ENCODE measurements around the gene MYCN.
"Not testable (repeated sequence)": the region's sequence is repeated elsewhere in the genome, so short reads cannot be mapped to it uniquely, and the experiment has no call there.

The MYCN gene

GRCh38 chr2:15907461-15908324, 32.7 kb upstream of the MYCN start:
- DNase-seq (ENCODE audit: low read depth in 2 of 2), result no peak

- no peak for DNase-seq (ENCODE audit: low read depth in 2 of 2)
These were observed 32.0 kb upstream of the MYCN start for GRCh38 chr2:15908371-15908770.

- DNase-seq (ENCODE audit: low read depth in 2 of 2), result no peak
These were observed 31.2 kb upstream of the MYCN start for GRCh38 chr2:15909157-15909556.

- DNase-seq (ENCODE audit: low read depth in 2 of 2), result no peak
These were observed 30.6 kb upstream of the MYCN start for GRCh38 chr2:15909736-15910135.

GRCh38 chr2:15911270-15911669, 29.1 kb upstream of the MYCN start:
- not testable (repeated sequence) for DNase-seq (ENCODE audit: low read depth in 2 of 2)

- no peak for DNase-seq (ENCODE audit: low read depth in 2 of 2)
These were observed 28.7 kb upstream of the MYCN start for GRCh38 chr2:15911686-15912085.

- no peak for DNase-seq (ENCODE audit: low read depth in 2 of 2)
These were observed 28.1 kb upstream of the MYCN start for GRCh38 chr2:15912203-15912602.

- DNase-seq (ENCODE audit: low read depth in 2 of 2), result no peak
These were observed 27.2 kb upstream of the MYCN start for GRCh38 chr2:15913146-15913545.

- no peak for DNase-seq (ENCODE audit: low read depth in 2 of 2)
These were observed 25.6 kb upstream of the MYCN start for GRCh38 chr2:15914596-15915385.

- not testable (repeated sequence) for DNase-seq (ENCODE audit: low read depth in 2 of 2)
These were observed 24.8 kb upstream of the MYCN start for GRCh38 chr2:15915546-15915945.

GRCh38 chr2:15916336-15916735, 24.0 kb upstream of the MYCN start:
- no peak for DNase-seq (ENCODE audit: low read depth in 2 of 2)

- no peak for DNase-seq (ENCODE audit: low read depth in 2 of 2)
These were observed 21.5 kb upstream of the MYCN start for GRCh38 chr2:15918761-15919356.

- no peak for DNase-seq (ENCODE audit: low read depth in 2 of 2)
These were observed 20.5 kb upstream of the MYCN start for GRCh38 chr2:15919716-15920434.

- DNase-seq (ENCODE audit: low read depth in 2 of 2), result no peak
These were observed 19.7 kb upstream of the MYCN start for GRCh38 chr2:15920696-15921095.

- no peak for DNase-seq (ENCODE audit: low read depth in 2 of 2)
These were observed 16.8 kb upstream of the MYCN start for GRCh38 chr2:15923597-15923996.

- no peak for DNase-seq (ENCODE audit: low read depth in 2 of 2)
These were observed 14.5 kb upstream of the MYCN start for GRCh38 chr2:15925819-15926218.

- DNase-seq (ENCODE audit: low read depth in 2 of 2), result no peak
These were observed 14.1 kb upstream of the MYCN start for GRCh38 chr2:15926252-15926651.

GRCh38 chr2:15927551-15928218, 12.7 kb upstream of the MYCN start:
- DNase-seq (ENCODE audit: low read depth in 2 of 2), result no peak

- not testable (repeated sequence) for DNase-seq (ENCODE audit: low read depth in 2 of 2)
These were observed 11.3 kb upstream of the MYCN start for GRCh38 chr2:15929008-15929407.

GRCh38 chr2:15929861-15930260, 10.5 kb upstream of the MYCN start:
- DNase-seq (ENCODE audit: low read depth in 2 of 2), result no peak

- no peak for DNase-seq (ENCODE audit: low read depth in 2 of 2)
These were observed 9.6 kb upstream of the MYCN start for GRCh38 chr2:15930589-15931318.

Measured in fibroblast of skin of left biceps (primary cell).